Bronchial epithelial cell (primary cell): ENCODE measurements around the gene FSCN2. TPM values are rescaled to one million over a fixed set of nuclear protein-coding genes. Genes with fewer than 3 reads are reported as not detected.

Experiments
- DNase-seq: peaks from one replicate; pipeline ENCODE4 v3.0.0-alpha.2; 2010; ENCODE audit warnings: low read depth
- FAIRE-seq: peaks from 2 replicates; lab custom pipeline; 2011; peaks lifted over from hg19 to GRCh38; lab: Jason Lieb, UNC
- H3K27me3 ChIP-seq: 2 replicates; pipeline ENCODE4 v1.5.1; 2011; ENCODE audit warnings: low read length; ENCODE audit not compliant: control insufficient read depth, insufficient read depth
- H3K36me3 ChIP-seq: 2 replicates; pipeline ENCODE4 v1.5.1; 2011; ENCODE audit warnings: low read length; ENCODE audit not compliant: control insufficient read depth, insufficient read depth
- H3K4me3 ChIP-seq: 2 replicates; pipeline ENCODE4 v1.5.1; 2011; ENCODE audit warnings: mild to moderate bottlenecking, low read depth, low read length, control low read depth
- total RNA-seq: library from RNA; depleted of rRNA; stranded (reverse); fragments of >200 nt; gene quantifications from 2 replicates; pipeline ENCODE4 v1.2.1, GENCODE V29; 2014
- TF ChIP-seq, protein P1 (sequence below): IDR thresholded peaks from 2 replicates; pipeline ENCODE4 v1.5.1; 2011; ENCODE audit warnings: mild to moderate bottlenecking, moderate library complexity, low read length, control low read depth, inconsistent platforms; ENCODE audit not compliant: insufficient read depth, severe bottlenecking

FSCN2 gene, protein sequence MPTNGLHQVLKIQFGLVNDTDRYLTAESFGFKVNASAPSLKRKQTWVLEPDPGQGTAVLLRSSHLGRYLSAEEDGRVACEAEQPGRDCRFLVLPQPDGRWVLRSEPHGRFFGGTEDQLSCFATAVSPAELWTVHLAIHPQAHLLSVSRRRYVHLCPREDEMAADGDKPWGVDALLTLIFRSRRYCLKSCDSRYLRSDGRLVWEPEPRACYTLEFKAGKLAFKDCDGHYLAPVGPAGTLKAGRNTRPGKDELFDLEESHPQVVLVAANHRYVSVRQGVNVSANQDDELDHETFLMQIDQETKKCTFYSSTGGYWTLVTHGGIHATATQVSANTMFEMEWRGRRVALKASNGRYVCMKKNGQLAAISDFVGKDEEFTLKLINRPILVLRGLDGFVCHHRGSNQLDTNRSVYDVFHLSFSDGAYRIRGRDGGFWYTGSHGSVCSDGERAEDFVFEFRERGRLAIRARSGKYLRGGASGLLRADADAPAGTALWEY
- total RNA-seq = 1.2 and 1.3 TPM in 2 replicates

DNA sequence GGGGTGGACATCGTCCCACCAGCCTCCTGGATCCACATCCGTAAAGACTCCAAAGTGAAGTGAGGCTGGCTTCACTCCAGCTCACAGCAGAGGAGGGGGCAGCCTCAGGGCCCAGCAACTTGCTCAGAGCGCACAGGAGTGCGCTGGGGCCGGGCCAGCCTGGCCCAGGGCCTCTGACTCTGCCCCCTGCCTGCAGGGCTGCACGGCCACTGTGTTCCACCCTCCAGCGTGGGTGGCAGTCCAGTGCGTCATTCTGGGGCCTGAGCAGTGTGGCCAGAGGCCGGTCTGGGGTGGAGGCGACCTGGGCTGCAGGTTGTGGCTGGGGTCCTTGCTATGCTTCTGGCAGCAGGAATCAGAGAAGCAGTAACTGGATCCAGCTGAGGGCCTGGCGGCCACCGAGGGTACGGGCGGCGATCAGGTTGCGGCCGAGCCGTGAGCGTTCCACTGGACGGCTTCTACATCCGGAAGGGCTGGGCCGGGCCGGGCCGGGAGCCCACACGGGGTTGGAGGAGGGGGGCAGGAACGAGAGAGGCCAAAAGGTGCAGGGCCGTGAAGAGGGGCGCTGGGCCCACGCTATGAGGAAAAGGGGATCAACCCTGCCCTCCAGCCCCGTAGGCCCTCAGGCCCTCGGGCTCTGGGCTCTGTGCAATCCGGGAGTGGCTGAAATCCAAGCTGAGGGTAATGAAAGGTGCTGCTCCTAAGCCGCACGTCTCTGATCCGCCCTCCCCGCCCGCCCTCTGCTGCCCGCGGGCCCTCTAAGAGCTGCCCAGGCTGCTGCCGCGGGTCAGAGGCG is at the start of gene FSCN2:
FSCN2 (plus strand) TSS at position 787 of the 793 bp plus-strand sequence. CDS start 155 bp downstream, outside the sequence.
- no peak for DNase-seq
- TF ChIP-seq, protein P1, sequence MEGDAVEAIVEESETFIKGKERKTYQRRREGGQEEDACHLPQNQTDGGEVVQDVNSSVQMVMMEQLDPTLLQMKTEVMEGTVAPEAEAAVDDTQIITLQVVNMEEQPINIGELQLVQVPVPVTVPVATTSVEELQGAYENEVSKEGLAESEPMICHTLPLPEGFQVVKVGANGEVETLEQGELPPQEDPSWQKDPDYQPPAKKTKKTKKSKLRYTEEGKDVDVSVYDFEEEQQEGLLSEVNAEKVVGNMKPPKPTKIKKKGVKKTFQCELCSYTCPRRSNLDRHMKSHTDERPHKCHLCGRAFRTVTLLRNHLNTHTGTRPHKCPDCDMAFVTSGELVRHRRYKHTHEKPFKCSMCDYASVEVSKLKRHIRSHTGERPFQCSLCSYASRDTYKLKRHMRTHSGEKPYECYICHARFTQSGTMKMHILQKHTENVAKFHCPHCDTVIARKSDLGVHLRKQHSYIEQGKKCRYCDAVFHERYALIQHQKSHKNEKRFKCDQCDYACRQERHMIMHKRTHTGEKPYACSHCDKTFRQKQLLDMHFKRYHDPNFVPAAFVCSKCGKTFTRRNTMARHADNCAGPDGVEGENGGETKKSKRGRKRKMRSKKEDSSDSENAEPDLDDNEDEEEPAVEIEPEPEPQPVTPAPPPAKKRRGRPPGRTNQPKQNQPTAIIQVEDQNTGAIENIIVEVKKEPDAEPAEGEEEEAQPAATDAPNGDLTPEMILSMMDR = no peak
- peaks cover 9% of the 10 kb centered on the region for H3K27me3 ChIP-seq
- no peak for FAIRE-seq
- no peak within 1 kb of the TSS for H3K4me3 ChIP-seq
- no peaks in the 10 kb centered on the region for H3K36me3 ChIP-seq

DNA sequence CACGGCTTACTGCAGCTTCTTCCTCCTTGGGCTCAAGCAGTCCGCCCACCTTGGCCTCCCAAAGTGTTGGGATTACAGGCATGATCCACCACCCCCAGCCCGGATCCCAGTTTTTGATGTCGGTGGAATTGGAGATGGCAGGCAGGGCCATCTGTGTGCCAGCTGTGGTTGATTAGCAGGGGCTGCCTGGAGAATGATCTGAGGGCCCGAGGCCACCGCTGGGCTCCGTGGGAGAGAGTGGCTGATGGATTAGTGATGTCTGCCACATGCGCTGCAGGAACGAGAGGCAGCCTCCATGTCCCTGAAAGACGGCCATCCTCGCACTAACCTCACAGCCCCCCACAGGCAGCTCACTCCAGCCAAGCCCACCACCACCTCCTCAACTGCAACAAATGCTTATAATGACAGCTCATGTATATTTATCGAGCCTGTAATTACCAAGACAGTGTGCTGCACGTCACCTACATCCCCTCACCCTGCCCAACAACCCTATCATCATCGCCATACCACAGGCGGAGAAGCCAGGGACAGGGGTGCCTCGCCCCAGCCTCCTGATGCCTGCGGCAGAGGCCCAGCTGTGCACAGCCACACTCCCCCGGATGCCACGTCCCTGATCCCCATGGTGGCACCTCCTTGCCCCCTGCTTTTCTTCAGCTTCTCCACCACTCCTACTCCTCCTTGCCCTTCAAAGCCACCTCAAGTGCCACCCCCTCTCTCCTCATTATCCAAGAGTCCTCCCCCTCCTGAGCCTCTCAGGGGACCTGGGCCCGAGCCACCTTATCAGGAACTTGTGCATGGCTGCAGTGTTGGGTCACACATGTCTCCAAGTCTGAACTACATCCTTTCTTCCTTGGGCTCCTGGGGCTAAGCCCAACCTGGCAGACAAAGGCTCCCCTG is 48.8 kb upstream of the FSCN2 start:
- FAIRE-seq (no peak), DNase-seq (no peak)
- Histone ChIP-seq H3K36me3 (no peaks in the 10 kb centered on the region), H3K27me3 (peaks cover 23% of the 10 kb centered on the region), H3K4me3 (no peak overlapping the region)
- TF ChIP-seq, protein P1 = no peak

DNA sequence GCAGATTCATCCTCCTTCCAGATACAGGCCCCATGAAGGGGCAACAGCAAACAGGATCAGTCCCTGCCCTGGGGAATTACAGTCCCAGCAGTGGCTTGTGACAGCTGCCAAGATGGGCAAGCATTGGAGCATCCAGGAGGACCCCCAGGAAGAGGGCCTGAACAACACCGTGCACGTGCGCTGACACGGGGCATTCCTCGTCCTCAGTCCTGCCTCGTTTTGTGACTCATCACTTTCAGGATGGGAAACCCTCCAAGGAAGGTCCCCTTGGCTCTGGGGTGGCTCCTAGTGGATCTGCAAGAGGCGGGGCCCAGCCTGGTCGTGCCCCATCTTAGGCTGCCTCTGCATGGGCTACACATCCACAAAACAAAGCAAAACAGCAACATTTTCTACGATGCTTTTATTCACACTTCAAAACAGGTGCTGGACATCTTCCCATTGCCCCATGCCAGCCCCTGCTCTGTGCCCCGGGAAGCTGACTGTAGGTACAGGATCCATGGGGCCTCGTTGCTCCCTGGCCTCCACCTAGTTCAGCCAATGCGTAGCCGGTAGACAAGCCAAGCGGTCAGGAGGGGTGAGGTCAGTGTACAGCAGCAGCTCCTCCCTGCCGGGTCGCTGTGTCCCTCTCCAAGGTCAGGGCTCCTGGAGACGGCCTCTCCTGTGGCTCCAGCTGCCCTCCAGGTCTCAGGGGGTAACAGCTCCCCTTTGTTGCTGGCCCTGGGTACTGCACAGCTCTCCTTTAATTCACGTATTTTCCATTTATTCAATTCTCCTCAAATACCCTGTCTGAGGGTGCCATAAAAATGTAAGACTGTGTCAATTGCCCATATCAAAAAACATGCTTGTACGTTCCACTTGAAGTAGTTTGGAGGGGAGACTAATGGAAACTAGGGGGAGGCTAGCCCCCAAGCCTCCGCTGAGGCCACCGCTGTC is 47.8 kb upstream of the FSCN2 start:
- H3K4me3 ChIP-seq = no peak overlapping the region
- TF ChIP-seq, protein P1 = no peak
- DNase-seq = peak; percentile 30
- H3K27me3 ChIP-seq = peaks cover 23% of the 10 kb centered on the region
- no peaks in the 10 kb centered on the region for H3K36me3 ChIP-seq
- no peak for FAIRE-seq

DNA sequence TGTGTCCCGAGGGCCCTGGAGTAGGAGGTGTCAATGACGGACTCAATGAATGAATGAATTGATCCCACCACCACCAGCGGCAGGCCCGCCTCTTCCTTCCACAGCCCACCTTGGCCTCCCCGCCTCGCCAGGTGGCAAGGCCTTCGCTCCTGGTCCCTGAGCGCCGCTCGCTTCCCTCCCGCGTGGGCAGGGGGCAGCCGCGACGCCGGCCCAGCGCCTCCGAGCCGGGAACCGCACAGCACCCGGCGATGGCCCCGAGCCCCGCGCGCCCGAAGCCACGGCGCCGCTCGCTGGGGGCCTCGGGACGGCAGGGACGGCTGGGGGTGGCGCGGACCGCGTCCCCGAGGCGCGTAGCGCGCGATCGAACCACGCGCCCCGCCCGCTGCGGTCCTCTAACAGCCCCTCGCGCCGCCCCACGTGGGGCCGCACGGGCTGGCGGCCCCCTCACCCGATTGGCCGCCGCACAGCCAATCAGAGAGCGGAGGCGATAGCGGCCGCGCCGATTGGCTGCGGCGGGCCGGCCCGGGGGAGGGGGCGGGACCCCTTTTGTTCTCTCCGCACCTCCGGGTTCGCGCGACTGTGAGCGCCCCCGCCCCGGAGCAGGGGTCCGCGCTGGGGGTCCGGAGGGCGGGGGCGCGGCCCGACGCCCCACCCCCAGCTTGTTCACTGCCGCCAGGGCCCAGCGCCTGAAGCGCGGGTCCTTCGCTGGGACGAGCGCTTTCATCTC is 46.9 kb upstream of the FSCN2 start:
- no peaks in the 10 kb centered on the region for H3K36me3 ChIP-seq
- H3K27me3 ChIP-seq = peaks cover 23% of the 10 kb centered on the region
- peak overlapping the region; percentile 34 for H3K4me3 ChIP-seq
- DNase-seq (no peak), FAIRE-seq (no peak)
- TF ChIP-seq, protein P1 = no peak
